ENCODE data around the gene EFNA5.

EFNA5 gene

GRCh38 chr5:107484281-107484680 is 186.5 kb downstream of the EFNA5 start:
- no peaks in the 10 kb centered on the region for H3K27me3 ChIP-seq (ENCODE audit: insufficient read depth, low read length)
- H3K4me3 ChIP-seq (ENCODE audit: low read length), result no peak overlapping the region
- no peaks in the 10 kb centered on the region for H3K36me3 ChIP-seq (ENCODE audit: insufficient read depth, low read depth, low read length)
- H3K4me1 ChIP-seq (ENCODE audit: insufficient read depth, low read length), result peaks cover 21% of the 10 kb centered on the region; the same call in 1 of the 2 replicates
- no peak overlapping the region for H3K9ac ChIP-seq (ENCODE audit: low read depth, low read length)
- H3K9me3 ChIP-seq (ENCODE audit: insufficient read depth, low read depth, low read length), result no peaks in the 10 kb centered on the region
- no peak overlapping the region for H3K27ac ChIP-seq (ENCODE audit: low read length)

GRCh38 chr5:107483231-107484024 is 187.3 kb downstream of the EFNA5 start:
- Histone ChIP-seq H3K4me1 (ENCODE audit: insufficient read depth, low read length) (peaks cover 29% of the 10 kb centered on the region; the same call in 1 of the 2 replicates), H3K36me3 (ENCODE audit: insufficient read depth, low read depth, low read length) (no peaks in the 10 kb centered on the region), H3K27me3 (ENCODE audit: insufficient read depth, low read length) (no peaks in the 10 kb centered on the region), H3K4me3 (ENCODE audit: low read length) (no peak overlapping the region), H3K9ac (ENCODE audit: low read depth, low read length) (no peak overlapping the region), H3K27ac (ENCODE audit: low read length) (no peak overlapping the region), H3K9me3 (ENCODE audit: insufficient read depth, low read depth, low read length) (no peaks in the 10 kb centered on the region)

GRCh38 chr5:107478068-107478641 is 192.6 kb downstream of the EFNA5 start:
- H3K4me3 ChIP-seq (ENCODE audit: low read length), result peak overlapping the region; percentile 3; the same call in 1 of the 2 replicates
- H3K9ac ChIP-seq (ENCODE audit: low read depth, low read length), result no peak overlapping the region
- H3K27me3 ChIP-seq (ENCODE audit: insufficient read depth, low read length), result no peaks in the 10 kb centered on the region
- no peaks in the 10 kb centered on the region for H3K36me3 ChIP-seq (ENCODE audit: insufficient read depth, low read depth, low read length)
- no peak overlapping the region for H3K27ac ChIP-seq (ENCODE audit: low read length)
- H3K4me1 ChIP-seq (ENCODE audit: insufficient read depth, low read length), result peaks cover 55% of the 10 kb centered on the region
- H3K9me3 ChIP-seq (ENCODE audit: insufficient read depth, low read depth, low read length), result no peaks in the 10 kb centered on the region

- H3K36me3 ChIP-seq (ENCODE audit: insufficient read depth, low read depth, low read length), result no peaks in the 10 kb centered on the region
- peaks cover 60% of the 10 kb centered on the region for H3K4me1 ChIP-seq (ENCODE audit: insufficient read depth, low read length)
- no peaks in the 10 kb centered on the region for H3K9me3 ChIP-seq (ENCODE audit: insufficient read depth, low read depth, low read length)
- H3K27ac ChIP-seq (ENCODE audit: low read length), result no peak overlapping the region
- no peak overlapping the region for H3K9ac ChIP-seq (ENCODE audit: low read depth, low read length)
- H3K27me3 ChIP-seq (ENCODE audit: insufficient read depth, low read length), result no peaks in the 10 kb centered on the region
- no peak overlapping the region for H3K4me3 ChIP-seq (ENCODE audit: low read length)
Observed at GRCh38 chr5:107477492-107477891, 193.2 kb downstream of the EFNA5 start.

- H3K27ac ChIP-seq (ENCODE audit: low read length), result no peak overlapping the region
- H3K9ac ChIP-seq (ENCODE audit: low read depth, low read length), result peak overlapping the region; percentile 40; the same call in 1 of the 2 replicates
- no peaks in the 10 kb centered on the region for H3K36me3 ChIP-seq (ENCODE audit: insufficient read depth, low read depth, low read length)
- no peak overlapping the region for H3K4me3 ChIP-seq (ENCODE audit: low read length)
- H3K9me3 ChIP-seq (ENCODE audit: insufficient read depth, low read depth, low read length), result no peaks in the 10 kb centered on the region
- H3K27me3 ChIP-seq (ENCODE audit: insufficient read depth, low read length), result no peaks in the 10 kb centered on the region
- H3K4me1 ChIP-seq (ENCODE audit: insufficient read depth, low read length), result peaks cover 64% of the 10 kb centered on the region
Observed at GRCh38 chr5:107476783-107477182, 194.0 kb downstream of the EFNA5 start.

GRCh38 chr5:107474716-107475489 is 195.8 kb downstream of the EFNA5 start:
- no peak overlapping the region for H3K4me3 ChIP-seq (ENCODE audit: low read length)
- H3K27me3 ChIP-seq (ENCODE audit: insufficient read depth, low read length), result no peaks in the 10 kb centered on the region
- H3K27ac ChIP-seq (ENCODE audit: low read length), result no peak overlapping the region
- H3K9ac ChIP-seq (ENCODE audit: low read depth, low read length), result no peak overlapping the region
- no peaks in the 10 kb centered on the region for H3K36me3 ChIP-seq (ENCODE audit: insufficient read depth, low read depth, low read length)
- peaks cover 74% of the 10 kb centered on the region for H3K4me1 ChIP-seq (ENCODE audit: insufficient read depth, low read length)
- H3K9me3 ChIP-seq (ENCODE audit: insufficient read depth, low read depth, low read length), result no peaks in the 10 kb centered on the region

GRCh38 chr5:107474361-107474715 is 196.4 kb downstream of the EFNA5 start:
- Histone ChIP-seq H3K27me3 (ENCODE audit: insufficient read depth, low read length) (no peaks in the 10 kb centered on the region), H3K36me3 (ENCODE audit: insufficient read depth, low read depth, low read length) (no peaks in the 10 kb centered on the region), H3K9ac (ENCODE audit: low read depth, low read length) (no peak overlapping the region), H3K27ac (ENCODE audit: low read length) (no peak overlapping the region), H3K4me3 (ENCODE audit: low read length) (no peak overlapping the region), H3K4me1 (ENCODE audit: insufficient read depth, low read length) (peaks cover 75% of the 10 kb centered on the region), H3K9me3 (ENCODE audit: insufficient read depth, low read depth, low read length) (no peaks in the 10 kb centered on the region)

- Histone ChIP-seq H3K9ac (ENCODE audit: low read depth, low read length) (no peak overlapping the region), H3K36me3 (ENCODE audit: insufficient read depth, low read depth, low read length) (no peaks in the 10 kb centered on the region), H3K27ac (ENCODE audit: low read length) (no peak overlapping the region), H3K9me3 (ENCODE audit: insufficient read depth, low read depth, low read length) (no peaks in the 10 kb centered on the region), H3K4me1 (ENCODE audit: insufficient read depth, low read length) (peaks cover 78% of the 10 kb centered on the region), H3K4me3 (ENCODE audit: low read length) (peak overlapping the region; percentile 40; the same call in 1 of the 2 replicates), H3K27me3 (ENCODE audit: insufficient read depth, low read length) (no peaks in the 10 kb centered on the region)
Observed at GRCh38 chr5:107472620-107473064, 198.1 kb downstream of the EFNA5 start.

- H3K9ac ChIP-seq (ENCODE audit: low read depth, low read length), result no peak overlapping the region
- H3K4me3 ChIP-seq (ENCODE audit: low read length), result no peak overlapping the region
- no peaks in the 10 kb centered on the region for H3K27me3 ChIP-seq (ENCODE audit: insufficient read depth, low read length)
- no peaks in the 10 kb centered on the region for H3K36me3 ChIP-seq (ENCODE audit: insufficient read depth, low read depth, low read length)
- H3K9me3 ChIP-seq (ENCODE audit: insufficient read depth, low read depth, low read length), result no peaks in the 10 kb centered on the region
- H3K4me1 ChIP-seq (ENCODE audit: insufficient read depth, low read length), result peaks cover 78% of the 10 kb centered on the region
- H3K27ac ChIP-seq (ENCODE audit: low read length), result no peak overlapping the region
Observed at GRCh38 chr5:107470295-107470582, 200.5 kb downstream of the EFNA5 start.

- H3K9me3 ChIP-seq (ENCODE audit: insufficient read depth, low read depth, low read length), result no peaks in the 10 kb centered on the region
- no peak overlapping the region for H3K4me3 ChIP-seq (ENCODE audit: low read length)
- no peaks in the 10 kb centered on the region for H3K36me3 ChIP-seq (ENCODE audit: insufficient read depth, low read depth, low read length)
- no peaks in the 10 kb centered on the region for H3K27me3 ChIP-seq (ENCODE audit: insufficient read depth, low read length)
- no peak overlapping the region for H3K9ac ChIP-seq (ENCODE audit: low read depth, low read length)
- H3K27ac ChIP-seq (ENCODE audit: low read length), result no peak overlapping the region
- peaks cover 79% of the 10 kb centered on the region for H3K4me1 ChIP-seq (ENCODE audit: insufficient read depth, low read length)
Observed at GRCh38 chr5:107469485-107470294, 201.0 kb downstream of the EFNA5 start.

GRCh38 chr5:107469064-107469463 is 201.7 kb downstream of the EFNA5 start:
- Histone ChIP-seq H3K27ac (ENCODE audit: low read length) (no peak overlapping the region), H3K4me3 (ENCODE audit: low read length) (no peak overlapping the region), H3K4me1 (ENCODE audit: insufficient read depth, low read length) (peaks cover 79% of the 10 kb centered on the region)

More at GRCh38 chr5:107469064-107469463, 201.7 kb downstream of the EFNA5 start:
- H3K9me3 ChIP-seq (ENCODE audit: insufficient read depth, low read depth, low read length), result no peaks in the 10 kb centered on the region
- no peaks in the 10 kb centered on the region for H3K27me3 ChIP-seq (ENCODE audit: insufficient read depth, low read length)
- no peaks in the 10 kb centered on the region for H3K36me3 ChIP-seq (ENCODE audit: insufficient read depth, low read depth, low read length)
- H3K9ac ChIP-seq (ENCODE audit: low read depth, low read length), result no peak overlapping the region

Measured in iPS-20b (cell line).